Small intestine (tissue), 7 donors: ENCODE results near the gene AACS. TPM values are rescaled to one million over a fixed set of nuclear protein-coding genes. Genes with fewer than 3 reads are reported as not detected.

ENCODE experiments used
- DNase-seq, 2 donors: peaks; one replicate each; pipeline versions ENCODE4 v3.0.0 to v3.0.0-alpha.2; 2013
- FAIRE-seq: peaks from 2 replicates; lab custom pipeline; 2012; peaks lifted over from hg19 to GRCh38; lab: Jason Lieb, UNC
- H3K27ac ChIP-seq, 3 donors: one replicate each; pipeline ENCODE4 v1.5.1; 2013; ENCODE audit warnings: low read length in 2 of 3, mild to moderate bottlenecking in 2 of 3, control low read depth in 1 of 3, inconsistent platforms in 1 of 3, low read depth in 1 of 3, moderate library complexity in 1 of 3
- H3K27me3 ChIP-seq, 3 donors: one replicate each; pipeline ENCODE4 v1.6.1; 2013; ENCODE audit warnings: low read length in 3 of 3, inconsistent platforms in 1 of 3; ENCODE audit not compliant: control insufficient read depth in 3 of 3, insufficient read depth in 3 of 3
- H3K36me3 ChIP-seq, 3 donors: one replicate each; pipeline ENCODE4 v1.6.1; 2013; ENCODE audit warnings: low read length in 3 of 3, inconsistent platforms in 1 of 3, low read depth in 1 of 3, mild to moderate bottlenecking in 1 of 3, moderate library complexity in 1 of 3; ENCODE audit not compliant: control insufficient read depth in 3 of 3, insufficient read depth in 2 of 3
- H3K4me1 ChIP-seq, 3 donors: one replicate each; pipeline ENCODE4 v1.6.1; 2013; ENCODE audit warnings: low read length in 2 of 3, inconsistent platforms in 1 of 3, low read depth in 1 of 3, mild to moderate bottlenecking in 1 of 3, moderate library complexity in 1 of 3; ENCODE audit not compliant: control insufficient read depth in 3 of 3, insufficient read depth in 2 of 3
- H3K4me3 ChIP-seq, 3 donors: one replicate each; pipeline ENCODE4 v1.5.1; 2013; ENCODE audit warnings: low read length in 3 of 3, control low read depth in 1 of 3, inconsistent platforms in 1 of 3, low read depth in 1 of 3, mild to moderate bottlenecking in 1 of 3, moderate library complexity in 1 of 3
- H3K9me3 ChIP-seq, 2 donors: one replicate each; pipeline ENCODE4 v1.6.1; 2013; ENCODE audit warnings: low read depth in 1 of 2, low read length in 1 of 2; ENCODE audit not compliant: control insufficient read depth in 2 of 2, insufficient read depth in 1 of 2
- WGBS, 3 donors: extraction: QIAGEN DNeasy Blood & Tissue Kit; methylation state at CpG; one replicate each; pipeline ENCODE4 v1.1.7; 2013; 5-methylcytosine and 5-hydroxymethylcytosine counted together
- polyA plus RNA-seq, 4 donors: library from polyadenylated mRNA; stranded (reverse) in 3 of 4; unstranded in 1 of 4; fragments of 200-250 nt in 3 of 4; fragments of 120-200 nt in 1 of 4; gene quantifications; one replicate each; pipeline versions ENCODE4 v1.2.1 to v1.2.3, GENCODE V29; 2013
- donor health status: healthy with polysubstance abuse.
- donor health status: control.
- donor health status: control.
- donor health status: Bipolar disorder and iron deficiency.
- donor health status: healthy.

AACS gene
- polyA plus RNA-seq, 4 donors = 15.8 to 35.9 (median 22.4) TPM

DNA sequence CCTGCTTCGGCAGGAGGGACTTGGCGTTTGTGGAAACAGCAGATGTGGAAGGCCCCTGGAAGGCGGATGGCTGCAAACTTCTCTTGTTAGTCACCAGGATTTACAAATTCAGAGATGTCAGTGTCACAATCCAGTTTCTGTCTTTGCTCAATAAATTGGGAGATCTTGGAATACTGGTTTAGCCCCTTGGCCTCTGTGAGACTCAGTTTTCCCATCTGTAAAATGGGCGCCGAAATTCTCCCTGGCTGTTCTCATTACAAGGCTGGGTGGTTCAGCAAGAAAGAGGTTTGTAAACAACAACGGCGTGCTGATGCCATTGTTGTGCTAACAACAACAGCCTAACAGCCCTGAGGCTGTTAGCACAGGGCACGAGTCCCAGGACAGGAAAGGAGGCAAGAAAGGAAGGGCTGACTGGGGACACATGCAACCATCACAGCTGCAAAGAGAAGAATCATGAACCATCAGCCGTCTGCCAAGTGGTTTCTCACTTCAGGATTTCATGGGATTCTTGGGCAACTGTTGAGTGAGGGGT is 127.5 kb downstream of the AACS start:
- FAIRE-seq (no peak), DNase-seq (no peak)
- no peaks in the 10 kb centered on the region for H3K36me3 ChIP-seq
- no peaks in the 10 kb centered on the region for H3K9me3 ChIP-seq
- H3K27ac ChIP-seq = no peak overlapping the region
- WGBS, 3 donors = 66 to 70% (median 69%) methylated on average over 9 of the region's 9 CpGs
- H3K4me3 ChIP-seq = no peak overlapping the region
- no peaks in the 10 kb centered on the region for H3K4me1 ChIP-seq
- peaks cover 0 to 48% (median 32%) of the 10 kb centered on the region in 3 donors for H3K27me3 ChIP-seq

Other genes with a start within 250 kb of the AACS start
- gene SCARB1, start 201.6 kb upstream of the AACS start, polyA plus RNA-seq = 100 to 1,000 TPM in 3 of 4 donors, 10 to 100 TPM in 1; 41.9 to 230 (median 180) TPM
- 1,000 to 10,000 TPM in 2 of 4 donors, 100 to 1,000 TPM in 2; 704 to 1,948 (median 1,166) TPM for gene UBC, start 150.8 kb upstream of the AACS start, polyA plus RNA-seq
- 10 to 100 TPM in 1 of 4 donors, 1 to 10 TPM in 3; 6.3 to 13.1 (median 8.9) TPM for gene DHX37, start 76.3 kb upstream of the AACS start, polyA plus RNA-seq
- 10 to 100 TPM in 2 of 4 donors, 1 to 10 TPM in 2; 7.0 to 31.8 (median 19.0) TPM for gene BRI3BP, start 71.8 kb upstream of the AACS start, polyA plus RNA-seq
- gene TMEM132B, start 121.0 kb downstream of the AACS start, polyA plus RNA-seq = under 1 TPM in 2 of 4 donors, not detected in 2; 0.50 to 0.63 TPM